Measurements from ENCODE around the gene PAPOLB.
A peak's percentile ranks its signal among the peaks of the same experiment; 100 is the strongest.

The PAPOLB gene

GRCh38 chr7:4820405-4820966, 41.3 kb downstream of the PAPOLB start:
- no peak for DNase-seq

- DNase-seq: no peak
Observed at GRCh38 chr7:4819560-4820404, 42.0 kb downstream of the PAPOLB start.

- DNase-seq: no peak
Observed at GRCh38 chr7:4818000-4818794, 43.6 kb downstream of the PAPOLB start.

GRCh38 chr7:4817178-4817901, 44.5 kb downstream of the PAPOLB start:
- no peak for DNase-seq

- no peak for DNase-seq
Observed at GRCh38 chr7:4816419-4817080, 45.3 kb downstream of the PAPOLB start.

GRCh38 chr7:4815609-4816418, 46.0 kb downstream of the PAPOLB start:
- no peak for DNase-seq

- no peak for DNase-seq
Observed at GRCh38 chr7:4815121-4815520, 46.7 kb downstream of the PAPOLB start.

GRCh38 chr7:4814433-4814832, 47.4 kb downstream of the PAPOLB start:
- DNase-seq: no peak

GRCh38 chr7:4809666-4810065, 52.2 kb downstream of the PAPOLB start:
- DNase-seq: no peak

- peak in 1 of 4 experiments; percentile 7 for DNase-seq
Observed at GRCh38 chr7:4809091-4809591, 52.7 kb downstream of the PAPOLB start.

GRCh38 chr7:4808565-4808964, 53.3 kb downstream of the PAPOLB start:
- no peak for DNase-seq

GRCh38 chr7:4808026-4808425, 53.8 kb downstream of the PAPOLB start:
- DNase-seq: no peak

Measured in activated naive CD4-positive, alpha-beta T cell (primary cell).